NCI-H526 (cell line): ENCODE results near the gene GDAP1L1.
"Not testable (repeated sequence)": the region's sequence is repeated elsewhere in the genome, so short reads cannot be mapped to it uniquely, and the experiment has no call there.

Experiments
- DNase-seq, 2 experiments: peaks; one replicate each; lab custom pipeline; 2025; lab: John Stamatoyannopoulos, UW

Gene GDAP1L1

GRCh38 chr20:44254073-44254472 lies 7.0 kb downstream of the GDAP1L1 start:
- DNase-seq: no peak

GRCh38 chr20:44255942-44256341 lies 8.8 kb downstream of the GDAP1L1 start:
- DNase-seq: no peak

GRCh38 chr20:44256961-44257360 lies 9.9 kb downstream of the GDAP1L1 start:
- DNase-seq: no peak

- DNase-seq: no peak
Measured at GRCh38 chr20:44258226-44258890, 11.2 kb downstream of the GDAP1L1 start.

- no peak for DNase-seq
Measured at GRCh38 chr20:44264287-44264686, 17.2 kb downstream of the GDAP1L1 start.

- DNase-seq: no peak
Measured at GRCh38 chr20:44268802-44269201, 21.7 kb downstream of the GDAP1L1 start.

GRCh38 chr20:44271915-44272663 lies 25.0 kb downstream of the GDAP1L1 start:
- DNase-seq: no peak

- DNase-seq: no peak
Measured at GRCh38 chr20:44273231-44274215, 26.4 kb downstream of the GDAP1L1 start.

GRCh38 chr20:44274303-44275017 lies 27.4 kb downstream of the GDAP1L1 start:
- no peak for DNase-seq

GRCh38 chr20:44279228-44279627 lies 32.1 kb downstream of the GDAP1L1 start:
- DNase-seq: no peak

- DNase-seq: no peak
Measured at GRCh38 chr20:44280387-44280786, 33.3 kb downstream of the GDAP1L1 start.

- DNase-seq: no peak
Measured at GRCh38 chr20:44282192-44282591, 35.1 kb downstream of the GDAP1L1 start.

GRCh38 chr20:44284032-44284431 lies 36.9 kb downstream of the GDAP1L1 start:
- DNase-seq: no peak

- no peak for DNase-seq
Measured at GRCh38 chr20:44287272-44288097, 40.4 kb downstream of the GDAP1L1 start.

GRCh38 chr20:44288252-44288651 lies 41.1 kb downstream of the GDAP1L1 start:
- no peak for DNase-seq

- DNase-seq: no peak
Measured at GRCh38 chr20:44291754-44292153, 44.6 kb downstream of the GDAP1L1 start.

GRCh38 chr20:44296011-44296410 lies 48.9 kb downstream of the GDAP1L1 start:
- no peak for DNase-seq

GRCh38 chr20:44297721-44298120 lies 50.6 kb downstream of the GDAP1L1 start:
- DNase-seq: no peak

- not testable (repeated sequence) for DNase-seq
Measured at GRCh38 chr20:44299011-44299535, 52.0 kb downstream of the GDAP1L1 start.

- no peak for DNase-seq
Measured at GRCh38 chr20:44301285-44301684, 54.2 kb downstream of the GDAP1L1 start.
